GM08714 (cell line): Measurements from ENCODE around the gene CNPPD1.
"Not testable (repeated sequence)": the region's sequence is repeated elsewhere in the genome, so short reads cannot be mapped to it uniquely, and the experiment has no call there.

Source experiments
- H3K4me3 ChIP-seq: fragments of 200-500 bp; sonication (Bioruptor generic); 2 replicates; pipeline ENCODE4 v1.5.1; 2014; ENCODE audit warnings: mild to moderate bottlenecking, low read length, inconsistent platforms
- ZNF274 ChIP-seq: IDR thresholded peaks from 2 replicates; pipeline ENCODE4 v1.6.1; 2012; ENCODE audit warnings: mild to moderate bottlenecking, low read depth, low read length

The CNPPD1 gene

DNA sequence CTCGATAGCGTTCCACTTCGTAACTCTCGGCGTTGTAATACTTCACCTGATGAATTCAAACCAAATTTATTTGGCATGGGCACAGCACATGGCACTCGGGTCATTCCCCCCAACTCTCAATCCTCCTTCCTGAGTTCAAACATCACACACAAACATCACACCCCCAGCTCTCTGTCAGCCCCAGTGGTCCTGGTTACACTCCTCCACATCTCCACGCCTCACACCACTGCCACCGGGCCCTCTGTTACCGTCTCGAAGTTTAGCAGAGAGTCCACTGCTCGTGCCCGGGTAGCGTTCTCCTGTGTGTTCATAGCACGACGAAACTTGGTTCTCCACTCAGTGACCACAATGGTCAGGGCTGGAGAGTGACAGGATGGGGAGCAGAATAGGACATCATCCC lies 37.4 kb upstream of the CNPPD1 start:
- no peak for TF ChIP-seq ZNF274
- no peak overlapping the region for H3K4me3 ChIP-seq

GRCh38 chr2:219213486-219214071 lies 36.9 kb upstream of the CNPPD1 start:
- no peak for TF ChIP-seq ZNF274
- H3K4me3 ChIP-seq, result no peak overlapping the region

- no peak overlapping the region for H3K4me3 ChIP-seq
- TF ChIP-seq ZNF274, result no peak
Measured at GRCh38 chr2:219213026-219213415, 36.3 kb upstream of the CNPPD1 start.

GRCh38 chr2:219210886-219211362 lies 34.2 kb upstream of the CNPPD1 start:
- TF ChIP-seq ZNF274, result no peak
- H3K4me3 ChIP-seq, result no peak overlapping the region

DNA sequence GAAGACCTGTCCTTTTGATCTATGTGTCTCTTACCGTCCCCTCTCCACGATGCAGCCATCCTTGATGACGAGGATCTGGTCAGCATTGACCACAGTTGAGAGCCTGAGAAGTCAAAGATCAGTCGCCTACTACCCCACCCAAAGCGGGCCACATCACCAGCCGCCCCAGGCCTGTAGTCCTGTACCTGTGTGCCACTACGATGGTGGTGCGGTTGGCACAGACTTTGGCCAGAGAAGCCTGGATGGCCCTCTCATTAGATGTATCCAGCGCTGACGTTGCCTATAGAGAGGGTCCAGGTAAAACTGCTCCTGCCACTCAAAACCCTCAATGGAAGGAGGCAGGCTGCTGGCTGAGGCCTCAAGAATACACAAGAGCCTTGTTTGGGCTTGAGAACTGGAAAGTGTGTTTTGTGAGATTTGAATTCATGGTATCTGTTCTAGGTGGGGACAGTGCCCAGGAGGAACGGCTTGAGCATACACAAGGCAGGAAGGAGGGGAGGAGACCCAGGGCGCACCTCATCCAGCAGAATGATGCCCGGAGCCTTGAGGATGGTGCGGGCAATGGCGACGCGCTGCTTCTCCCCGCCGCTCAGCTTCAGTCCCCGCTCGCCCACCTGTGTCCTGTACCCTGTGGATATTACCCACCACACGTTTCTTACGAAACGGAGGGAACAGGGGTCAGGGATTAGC lies 33.6 kb upstream of the CNPPD1 start:
- TF ChIP-seq ZNF274, result no peak
- no peak overlapping the region for H3K4me3 ChIP-seq

DNA sequence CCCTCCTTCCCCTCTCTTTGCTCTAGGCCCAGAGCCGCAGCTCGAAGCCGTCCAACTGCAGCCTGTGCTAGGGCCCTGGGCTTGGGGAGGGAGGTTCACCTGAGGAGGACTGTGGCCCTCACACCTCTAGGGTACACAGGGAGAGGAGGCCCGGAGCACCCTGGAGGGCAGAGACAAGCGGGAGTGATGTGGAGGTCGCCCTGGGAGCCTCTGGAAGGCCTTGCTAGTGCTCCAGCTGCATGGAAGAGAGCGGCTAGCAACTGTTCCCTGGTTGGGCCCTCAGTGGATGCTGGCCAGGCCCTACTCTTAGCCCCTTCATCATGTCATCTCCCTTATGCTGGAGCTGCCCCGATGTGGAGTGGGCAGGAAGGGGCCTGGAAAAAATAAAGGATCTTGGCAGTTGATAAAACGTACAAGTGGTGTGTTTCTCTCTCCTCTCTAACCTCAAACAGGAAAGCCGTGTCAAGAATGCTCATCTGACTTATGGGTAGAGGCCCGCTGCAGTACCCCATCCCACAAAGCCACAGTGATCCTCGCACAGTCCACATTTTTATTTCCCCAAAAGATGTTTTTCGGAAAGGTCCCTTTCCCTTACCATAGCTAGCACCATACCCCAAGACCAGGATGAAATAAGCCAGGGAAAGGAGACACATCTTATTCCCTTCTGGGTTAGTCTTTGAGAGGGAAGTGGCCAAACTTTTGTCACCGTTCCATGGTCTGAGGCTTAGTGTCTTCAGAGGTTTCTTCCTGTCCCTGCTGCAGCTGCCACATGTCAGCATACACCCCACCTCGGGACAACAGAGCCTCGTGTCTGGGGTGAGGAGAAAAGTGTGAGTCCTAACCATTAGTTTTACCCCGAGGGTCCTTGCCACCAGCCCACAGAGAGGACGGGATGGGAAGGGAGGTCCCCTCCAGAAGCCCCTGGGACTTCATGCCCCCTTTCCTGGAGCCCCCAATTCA lies 32.8 kb upstream of the CNPPD1 start:
- H3K4me3 ChIP-seq, result no peak overlapping the region
- TF ChIP-seq ZNF274, result no peak

GRCh38 chr2:219207884-219208740 lies 31.4 kb upstream of the CNPPD1 start:
- TF ChIP-seq ZNF274, result no peak
- H3K4me3 ChIP-seq, result no peak overlapping the region

GRCh38 chr2:219207134-219207883 lies 30.6 kb upstream of the CNPPD1 start:
- no peak for TF ChIP-seq ZNF274
- peak overlapping the region; percentile 55; the same call in 1 of the 2 replicates for H3K4me3 ChIP-seq

- H3K4me3 ChIP-seq, result peak within 1 kb of the TSS; percentile 78
- TF ChIP-seq ZNF274, result no peak
Measured at GRCh38 chr2:219206328-219207133, 29.8 kb upstream of the CNPPD1 start, which contains the start of gene ZFAND2B. Gene ZFAND2B (plus strand): TSS chr2:219206782. CDS start chr2:219206988, 206 bp downstream.

DNA sequence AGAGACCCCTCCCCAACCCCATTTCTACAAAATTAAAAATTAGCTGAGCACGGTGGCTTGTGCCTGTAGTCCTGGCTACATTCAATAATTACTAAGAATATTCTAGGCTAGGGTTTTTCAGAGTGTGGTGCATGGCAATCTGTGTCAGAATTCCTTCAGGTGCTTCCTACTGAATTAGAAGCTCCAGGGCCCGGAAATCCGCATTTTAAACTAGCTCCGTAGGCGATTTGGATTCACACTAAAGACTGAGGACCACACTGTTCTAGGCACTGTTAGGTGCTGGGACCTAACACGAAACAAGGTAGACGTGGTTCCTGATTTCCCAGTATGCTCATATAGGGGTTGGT lies 29.2 kb upstream of the CNPPD1 start:
- TF ChIP-seq ZNF274, result no peak
- peak overlapping the region; percentile 78; the same call in 1 of the 2 replicates for H3K4me3 ChIP-seq

GRCh38 chr2:219205165-219205538 lies 28.4 kb upstream of the CNPPD1 start:
- TF ChIP-seq ZNF274, result no peak
- no peak overlapping the region for H3K4me3 ChIP-seq

GRCh38 chr2:219204425-219205164 lies 27.9 kb upstream of the CNPPD1 start:
- no peak overlapping the region for H3K4me3 ChIP-seq
- no peak for TF ChIP-seq ZNF274

DNA sequence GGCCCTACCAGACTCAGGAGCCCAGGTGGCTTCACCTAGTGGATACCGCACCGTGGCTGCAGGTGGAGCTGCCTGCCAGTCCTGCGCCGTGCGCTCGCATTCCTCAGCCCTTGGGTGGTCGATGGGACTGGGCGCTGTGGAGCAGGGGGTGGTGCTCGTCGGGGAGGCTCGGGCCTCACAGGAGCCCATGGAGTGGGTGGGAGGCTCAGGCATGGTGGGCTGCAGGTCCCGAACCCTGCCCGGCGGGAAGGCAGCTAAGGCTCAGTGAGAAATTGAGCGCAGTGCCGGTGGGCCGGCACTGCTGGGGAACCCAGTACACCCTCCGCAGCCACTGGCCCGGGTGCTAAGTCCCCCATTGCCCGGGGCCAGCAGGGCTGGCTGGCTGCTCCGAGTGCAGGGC lies 24.6 kb upstream of the CNPPD1 start:
- H3K4me3 ChIP-seq, result not testable (repeated sequence)

DNA sequence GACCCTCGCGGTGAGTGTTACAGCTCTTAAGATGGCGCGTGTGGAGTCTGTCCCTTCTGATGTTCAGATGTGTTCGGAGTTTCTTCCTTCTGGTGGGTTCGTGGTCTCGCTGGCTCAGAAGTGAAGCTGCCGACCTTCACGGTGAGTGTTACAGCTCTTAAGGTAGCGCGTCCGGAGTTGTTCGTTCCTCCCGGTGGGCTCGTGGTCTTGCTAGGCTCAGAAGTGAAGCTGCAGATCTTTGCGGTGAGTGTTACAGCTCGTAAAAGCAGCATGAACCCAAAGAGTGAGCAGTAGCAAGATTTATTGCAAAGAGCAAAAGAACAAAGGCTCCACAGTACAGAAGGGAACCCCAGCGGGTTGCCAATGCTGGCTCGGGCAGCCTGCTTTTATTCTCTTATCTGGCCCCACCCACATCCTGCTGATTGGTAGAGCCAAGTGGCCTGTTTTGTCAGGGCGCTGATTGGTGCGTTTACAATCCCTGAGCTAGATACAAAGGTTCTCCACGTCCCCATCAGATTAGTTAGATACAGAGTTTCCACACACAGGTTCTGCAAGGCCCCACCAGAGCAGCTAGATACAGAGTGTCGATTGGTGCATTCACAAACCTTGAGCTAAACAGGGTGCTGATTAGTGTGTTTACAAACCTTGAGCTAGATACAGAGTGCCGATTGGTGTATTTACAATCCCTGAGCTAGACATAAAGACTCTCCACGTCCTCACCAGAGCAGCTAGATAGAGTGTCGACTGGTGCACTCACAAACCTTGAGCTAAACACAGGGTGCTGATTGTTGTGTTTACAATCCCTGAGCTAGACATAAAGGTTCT lies 24.0 kb upstream of the CNPPD1 start:
- not testable (repeated sequence) for H3K4me3 ChIP-seq
